ENCODE data around the gene ENOX1.

The ENOX1 gene

DNA sequence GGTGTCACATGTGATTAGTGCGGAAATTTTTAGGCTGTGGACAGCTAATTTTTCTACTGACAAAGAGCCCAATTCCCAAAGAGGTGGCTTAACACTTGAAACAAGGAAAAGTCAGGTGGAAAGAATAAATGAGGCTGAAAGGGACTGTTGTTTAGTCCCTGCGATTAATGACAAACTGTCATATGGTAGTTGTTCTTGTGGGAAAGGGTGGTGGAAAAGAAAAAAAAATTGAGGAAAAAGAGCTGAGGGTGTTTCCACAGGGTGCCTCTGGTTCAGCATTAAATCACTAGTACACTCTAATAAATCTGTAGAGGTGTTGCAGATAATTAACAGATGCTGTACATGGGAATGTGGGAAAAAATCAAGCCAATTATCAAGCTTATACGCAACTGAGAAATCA is 462.6 kb downstream of the ENOX1 start (continued):
- TF ChIP-seq, protein P1, sequence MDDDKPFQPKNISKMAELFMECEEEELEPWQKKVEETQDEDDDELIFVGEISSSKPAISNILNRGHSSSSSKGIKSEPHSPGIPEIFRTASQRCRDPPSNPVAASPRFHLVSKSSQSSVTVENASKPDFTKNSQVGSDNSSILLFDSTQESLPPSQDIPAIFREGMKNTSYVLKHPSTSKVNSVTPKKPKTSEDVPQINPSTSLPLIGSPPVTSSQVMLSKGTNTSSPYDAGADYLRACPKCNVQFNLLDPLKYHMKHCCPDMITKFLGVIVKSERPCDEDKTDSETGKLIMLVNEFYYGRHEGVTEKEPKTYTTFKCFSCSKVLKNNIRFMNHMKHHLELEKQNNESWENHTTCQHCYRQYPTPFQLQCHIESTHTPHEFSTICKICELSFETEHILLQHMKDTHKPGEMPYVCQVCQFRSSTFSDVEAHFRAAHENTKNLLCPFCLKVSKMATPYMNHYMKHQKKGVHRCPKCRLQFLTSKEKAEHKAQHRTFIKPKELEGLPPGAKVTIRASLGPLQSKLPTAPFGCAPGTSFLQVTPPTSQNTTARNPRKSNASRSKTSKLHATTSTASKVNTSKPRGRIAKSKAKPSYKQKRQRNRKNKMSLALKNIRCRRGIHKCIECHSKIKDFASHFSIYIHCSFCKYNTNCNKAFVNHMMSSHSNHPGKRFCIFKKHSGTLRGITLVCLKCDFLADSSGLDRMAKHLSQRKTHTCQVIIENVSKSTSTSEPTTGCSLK (tag by site-specific recombination; IDR thresholded peaks at IDR 0.05) = no peak
- no peak for TF ChIP-seq GLIS2 (tag by site-specific recombination; IDR thresholded peaks at IDR 0.05)
- TF ChIP-seq KLF10 (tag by site-specific recombination; IDR thresholded peaks at IDR 0.05) = no peak
- TF ChIP-seq, protein P2, sequence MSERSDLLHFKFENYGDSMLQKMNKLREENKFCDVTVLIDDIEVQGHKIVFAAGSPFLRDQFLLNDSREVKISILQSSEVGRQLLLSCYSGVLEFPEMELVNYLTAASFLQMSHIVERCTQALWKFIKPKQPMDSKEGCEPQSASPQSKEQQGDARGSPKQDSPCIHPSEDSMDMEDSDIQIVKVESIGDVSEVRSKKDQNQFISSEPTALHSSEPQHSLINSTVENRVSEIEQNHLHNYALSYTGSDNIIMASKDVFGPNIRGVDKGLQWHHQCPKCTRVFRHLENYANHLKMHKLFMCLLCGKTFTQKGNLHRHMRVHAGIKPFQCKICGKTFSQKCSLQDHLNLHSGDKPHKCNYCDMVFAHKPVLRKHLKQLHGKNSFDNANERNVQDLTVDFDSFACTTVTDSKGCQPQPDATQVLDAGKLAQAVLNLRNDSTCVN (tag by site-specific recombination; optimal IDR thresholded peaks at IDR 0.05) = no peak
- no peak for TF ChIP-seq ZNF626 (tag by site-specific recombination; IDR thresholded peaks at IDR 0.05)
- TF ChIP-seq, protein P3, sequence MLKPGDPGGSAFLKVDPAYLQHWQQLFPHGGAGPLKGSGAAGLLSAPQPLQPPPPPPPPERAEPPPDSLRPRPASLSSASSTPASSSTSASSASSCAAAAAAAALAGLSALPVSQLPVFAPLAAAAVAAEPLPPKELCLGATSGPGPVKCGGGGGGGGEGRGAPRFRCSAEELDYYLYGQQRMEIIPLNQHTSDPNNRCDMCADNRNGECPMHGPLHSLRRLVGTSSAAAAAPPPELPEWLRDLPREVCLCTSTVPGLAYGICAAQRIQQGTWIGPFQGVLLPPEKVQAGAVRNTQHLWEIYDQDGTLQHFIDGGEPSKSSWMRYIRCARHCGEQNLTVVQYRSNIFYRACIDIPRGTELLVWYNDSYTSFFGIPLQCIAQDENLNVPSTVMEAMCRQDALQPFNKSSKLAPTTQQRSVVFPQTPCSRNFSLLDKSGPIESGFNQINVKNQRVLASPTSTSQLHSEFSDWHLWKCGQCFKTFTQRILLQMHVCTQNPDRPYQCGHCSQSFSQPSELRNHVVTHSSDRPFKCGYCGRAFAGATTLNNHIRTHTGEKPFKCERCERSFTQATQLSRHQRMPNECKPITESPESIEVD (tag by site-specific recombination; IDR thresholded peaks at IDR 0.05) = no peak
- no peak for TF ChIP-seq SP3 (tag by site-specific recombination; IDR thresholded peaks at IDR 0.05)
- TF ChIP-seq ZNF596 (tag by site-specific recombination; IDR thresholded peaks at IDR 0.05) = no peak
- TF ChIP-seq ZNF24 (tag by site-specific recombination; IDR thresholded peaks at IDR 0.05) = no peak
- TF ChIP-seq, protein P4, sequence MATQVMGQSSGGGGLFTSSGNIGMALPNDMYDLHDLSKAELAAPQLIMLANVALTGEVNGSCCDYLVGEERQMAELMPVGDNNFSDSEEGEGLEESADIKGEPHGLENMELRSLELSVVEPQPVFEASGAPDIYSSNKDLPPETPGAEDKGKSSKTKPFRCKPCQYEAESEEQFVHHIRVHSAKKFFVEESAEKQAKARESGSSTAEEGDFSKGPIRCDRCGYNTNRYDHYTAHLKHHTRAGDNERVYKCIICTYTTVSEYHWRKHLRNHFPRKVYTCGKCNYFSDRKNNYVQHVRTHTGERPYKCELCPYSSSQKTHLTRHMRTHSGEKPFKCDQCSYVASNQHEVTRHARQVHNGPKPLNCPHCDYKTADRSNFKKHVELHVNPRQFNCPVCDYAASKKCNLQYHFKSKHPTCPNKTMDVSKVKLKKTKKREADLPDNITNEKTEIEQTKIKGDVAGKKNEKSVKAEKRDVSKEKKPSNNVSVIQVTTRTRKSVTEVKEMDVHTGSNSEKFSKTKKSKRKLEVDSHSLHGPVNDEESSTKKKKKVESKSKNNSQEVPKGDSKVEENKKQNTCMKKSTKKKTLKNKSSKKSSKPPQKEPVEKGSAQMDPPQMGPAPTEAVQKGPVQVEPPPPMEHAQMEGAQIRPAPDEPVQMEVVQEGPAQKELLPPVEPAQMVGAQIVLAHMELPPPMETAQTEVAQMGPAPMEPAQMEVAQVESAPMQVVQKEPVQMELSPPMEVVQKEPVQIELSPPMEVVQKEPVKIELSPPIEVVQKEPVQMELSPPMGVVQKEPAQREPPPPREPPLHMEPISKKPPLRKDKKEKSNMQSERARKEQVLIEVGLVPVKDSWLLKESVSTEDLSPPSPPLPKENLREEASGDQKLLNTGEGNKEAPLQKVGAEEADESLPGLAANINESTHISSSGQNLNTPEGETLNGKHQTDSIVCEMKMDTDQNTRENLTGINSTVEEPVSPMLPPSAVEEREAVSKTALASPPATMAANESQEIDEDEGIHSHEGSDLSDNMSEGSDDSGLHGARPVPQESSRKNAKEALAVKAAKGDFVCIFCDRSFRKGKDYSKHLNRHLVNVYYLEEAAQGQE (tag by site-specific recombination; IDR thresholded peaks at IDR 0.05) = no peak

DNA sequence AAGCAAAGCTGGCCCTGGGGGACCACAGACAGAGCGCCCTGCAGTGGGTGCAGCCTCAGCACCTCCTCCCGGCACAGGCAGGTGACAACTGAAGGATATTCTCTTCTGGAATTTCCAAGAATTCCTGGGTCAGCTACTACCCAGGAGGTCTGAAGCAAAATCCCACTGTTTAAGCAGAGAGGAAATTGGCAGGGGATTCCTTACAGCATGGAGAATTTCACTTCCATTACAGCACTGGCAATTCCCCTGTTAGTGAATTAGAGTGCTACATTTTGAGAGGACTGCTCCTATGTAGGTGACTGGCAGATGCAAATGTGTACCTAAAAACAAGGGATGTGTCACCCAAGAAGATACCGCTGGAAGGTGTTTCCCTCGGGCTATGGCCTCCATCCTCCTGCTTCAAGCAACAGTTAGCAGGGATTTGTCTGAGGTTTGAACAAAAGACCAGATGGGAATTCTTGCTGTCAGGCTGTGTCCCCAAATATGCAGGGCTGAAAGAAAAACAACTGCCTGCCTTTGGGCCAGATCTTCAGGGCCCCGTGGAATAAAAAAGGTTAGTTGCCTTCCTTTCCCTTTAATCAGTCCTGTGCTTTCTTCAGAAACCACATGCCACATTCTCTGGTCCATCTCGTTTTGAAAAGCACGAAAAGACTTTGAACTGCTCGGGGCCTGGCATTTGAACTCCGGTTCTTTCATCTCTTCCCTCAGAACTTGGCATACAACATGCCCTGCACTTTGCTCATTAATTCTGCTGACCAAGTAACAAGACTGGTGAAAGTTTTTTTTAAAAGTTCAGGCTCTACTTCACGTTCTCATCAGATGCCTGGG is 466.9 kb downstream of the ENOX1 start:
- ChIA-PET CTCF (no interaction called here), POLR2A (no interaction called here)
- Histone ChIP-seq H3K4me3 (ENCODE audit: low read depth, low read length) (no peak overlapping the region), H3K4me1 (ENCODE audit: control insufficient read depth, insufficient read depth, low read length) (no peaks in the 10 kb centered on the region), H3K9me3 (ENCODE audit: control insufficient read depth, insufficient read depth, low read depth, low read length) (no peaks in the 10 kb centered on the region), H3K27ac (ENCODE audit: extremely low read depth, low read depth, low read length) (no peak overlapping the region), H3K36me3 (ENCODE audit: control insufficient read depth in 2 of 2, insufficient read depth in 1 of 2, low read length in 2 of 2) (no peaks in the 10 kb centered on the region)
- no peak for TF ChIP-seq ZNF701 (tag by site-specific recombination; IDR thresholded peaks at IDR 0.05)
- TF ChIP-seq, protein P5, sequence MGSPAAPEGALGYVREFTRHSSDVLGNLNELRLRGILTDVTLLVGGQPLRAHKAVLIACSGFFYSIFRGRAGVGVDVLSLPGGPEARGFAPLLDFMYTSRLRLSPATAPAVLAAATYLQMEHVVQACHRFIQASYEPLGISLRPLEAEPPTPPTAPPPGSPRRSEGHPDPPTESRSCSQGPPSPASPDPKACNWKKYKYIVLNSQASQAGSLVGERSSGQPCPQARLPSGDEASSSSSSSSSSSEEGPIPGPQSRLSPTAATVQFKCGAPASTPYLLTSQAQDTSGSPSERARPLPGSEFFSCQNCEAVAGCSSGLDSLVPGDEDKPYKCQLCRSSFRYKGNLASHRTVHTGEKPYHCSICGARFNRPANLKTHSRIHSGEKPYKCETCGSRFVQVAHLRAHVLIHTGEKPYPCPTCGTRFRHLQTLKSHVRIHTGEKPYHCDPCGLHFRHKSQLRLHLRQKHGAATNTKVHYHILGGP (tag by site-specific recombination; IDR thresholded peaks at IDR 0.05) = 0 out of 2 replicates have a peak, but pooled peaks have one; percentile 22

All from HEK293 (cell line).